Prostate gland (tissue), 2 donors: ENCODE measurements around the gene OLIG2. TPM values are rescaled to one million over a fixed set of nuclear protein-coding genes. Genes with fewer than 3 reads are reported as not detected.

Source experiments
- DNase-seq: peaks from one replicate; pipeline ENCODE4 v3.0.0-alpha.2; 2019; ENCODE audit warnings: low spot score
- H3K27ac ChIP-seq, 2 donors: fragments of 200-600 bp; sonication (generic); 2 replicates each; pipeline ENCODE4 v1.5.1; 2017 to 2019
- H3K27me3 ChIP-seq: fragments of 200-600 bp; sonication (generic); replicated peaks from 2 replicates; pipeline ENCODE4 v1.5.1; 2019; ENCODE audit not compliant: insufficient read depth
- H3K36me3 ChIP-seq, 2 donors: fragments of 200-600 bp; sonication (generic); 1 replicate in 1 of 2; 2 replicates in 1 of 2; pipeline versions ENCODE4 v1.5.1 to v1.8.1; 2017 to 2019
- H3K4me1 ChIP-seq: fragments of 200-600 bp; sonication (generic); replicated peaks from 2 replicates; pipeline ENCODE4 v1.5.1; 2019
- H3K4me3 ChIP-seq, 2 donors: fragments of 200-600 bp; sonication (generic); 2 replicates each; pipeline ENCODE4 v1.5.1; 2017 to 2019
- H3K9me3 ChIP-seq: fragments of 200-600 bp; sonication (generic); 2 replicates; pipeline ENCODE4 v1.5.1; 2017
- POLR2A ChIP-seq: fragments of 450-650 bp; IDR thresholded peaks from one replicate; pipeline ENCODE4 v1.6.1; 2016; ENCODE audit warnings: antibody characterized with exemption, mild to moderate bottlenecking
- POLR2AphosphoS5 ChIP-seq: sonication (generic); formaldehyde crosslinking; IDR thresholded peaks from one replicate; pipeline ENCODE4 v1.6.1; 2017; ENCODE audit warnings: antibody characterized with exemption
- WGBS: methylation state at CpG from one replicate; pipeline ENCODE4 v1.1.5; 2018; 5-methylcytosine and 5-hydroxymethylcytosine counted together
- intact Hi-C: fragments of 100-400 bp; cut with DNase I; formaldehyde crosslinking; loops from one replicate; pipeline ENCODE4 v1.14.2; 2022
- total RNA-seq, 2 donors: library from RNA; depleted of rRNA; stranded (reverse); fragments of >200 nt; gene quantifications; one replicate each; pipeline ENCODE4 v1.1.0, GENCODE V29; 2016
- TF ChIP-seq, protein P1 (sequence below), 4 experiments: fragments of 200-600 bp in 2 of 4; fragments of 450-650 bp in 2 of 4; sonication (generic) in 2 of 4; IDR thresholded peaks; 1 replicate in 3 of 4; 2 replicates in 1 of 4; pipeline ENCODE4 v1.5.1; 2016 to 2019; ENCODE audit warnings: antibody characterized with exemption in 4 of 4, mild to moderate bottlenecking in 2 of 4, moderate library complexity in 2 of 4

The OLIG2 gene
- total RNA-seq, 2 donors from 2014 or later: not detected

DNA sequence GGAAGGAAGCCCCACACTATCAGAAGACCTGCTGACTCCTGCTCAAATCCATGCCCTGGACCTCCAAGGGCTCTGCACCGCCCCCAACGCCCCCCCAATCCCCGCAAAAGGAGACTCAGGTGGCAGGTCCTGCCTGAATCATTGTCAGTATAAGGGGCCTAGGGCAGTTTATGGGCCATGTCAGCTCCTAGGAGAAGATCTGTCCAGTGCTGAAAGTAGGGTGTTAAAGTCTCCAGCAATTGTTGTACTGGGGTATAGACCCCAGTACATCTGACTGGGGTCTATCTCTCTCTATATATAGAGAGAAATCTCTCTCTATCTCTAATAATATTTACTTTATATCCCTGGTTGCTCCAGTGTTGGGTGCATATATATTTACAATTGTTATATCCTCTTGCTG is 12.1 kb upstream of the OLIG2 start:
- Histone ChIP-seq H3K4me1 (no peaks in the 10 kb centered on the region), H3K36me3 (no peaks in the 10 kb centered on the region), H3K9me3 (no peaks in the 10 kb centered on the region), H3K27me3 (no peaks in the 10 kb centered on the region), H3K27ac (no peak overlapping the region), H3K4me3 (no peak overlapping the region)
- no peak for DNase-seq
- intact Hi-C loops: no loop called here
- TF ChIP-seq POLR2A (no peak), POLR2AphosphoS5 (no peak)
- TF ChIP-seq, protein P1, sequence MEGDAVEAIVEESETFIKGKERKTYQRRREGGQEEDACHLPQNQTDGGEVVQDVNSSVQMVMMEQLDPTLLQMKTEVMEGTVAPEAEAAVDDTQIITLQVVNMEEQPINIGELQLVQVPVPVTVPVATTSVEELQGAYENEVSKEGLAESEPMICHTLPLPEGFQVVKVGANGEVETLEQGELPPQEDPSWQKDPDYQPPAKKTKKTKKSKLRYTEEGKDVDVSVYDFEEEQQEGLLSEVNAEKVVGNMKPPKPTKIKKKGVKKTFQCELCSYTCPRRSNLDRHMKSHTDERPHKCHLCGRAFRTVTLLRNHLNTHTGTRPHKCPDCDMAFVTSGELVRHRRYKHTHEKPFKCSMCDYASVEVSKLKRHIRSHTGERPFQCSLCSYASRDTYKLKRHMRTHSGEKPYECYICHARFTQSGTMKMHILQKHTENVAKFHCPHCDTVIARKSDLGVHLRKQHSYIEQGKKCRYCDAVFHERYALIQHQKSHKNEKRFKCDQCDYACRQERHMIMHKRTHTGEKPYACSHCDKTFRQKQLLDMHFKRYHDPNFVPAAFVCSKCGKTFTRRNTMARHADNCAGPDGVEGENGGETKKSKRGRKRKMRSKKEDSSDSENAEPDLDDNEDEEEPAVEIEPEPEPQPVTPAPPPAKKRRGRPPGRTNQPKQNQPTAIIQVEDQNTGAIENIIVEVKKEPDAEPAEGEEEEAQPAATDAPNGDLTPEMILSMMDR (IDR thresholded peaks at IDR 0.05): no peak
- WGBS: 30% methylated on average over 3 of the region's 3 CpGs

DNA sequence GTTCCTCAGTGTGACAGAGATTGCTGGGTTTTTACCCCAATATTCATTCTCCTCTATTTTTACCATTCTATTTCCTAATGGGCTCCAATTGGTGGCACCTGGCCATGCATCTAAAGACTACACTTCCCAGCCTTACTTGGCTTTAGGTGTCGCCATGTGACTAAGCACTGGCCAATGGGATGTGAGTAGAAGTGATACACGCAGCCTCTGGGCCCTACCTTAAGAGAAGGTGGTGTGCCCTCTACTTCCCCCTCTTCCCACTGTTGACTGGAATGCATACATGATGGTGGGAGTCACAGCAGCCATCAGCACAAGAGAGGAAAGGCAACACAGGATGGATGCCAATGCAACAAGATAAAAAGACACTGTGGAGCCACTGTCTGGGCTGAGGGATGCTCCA is 11.4 kb upstream of the OLIG2 start:
- intact Hi-C loops: no loop called here
- no peaks in the 10 kb centered on the region for H3K36me3 ChIP-seq
- H3K27me3 ChIP-seq: no peaks in the 10 kb centered on the region
- H3K4me1 ChIP-seq: no peaks in the 10 kb centered on the region
- no peak for DNase-seq
- TF ChIP-seq POLR2A (no peak), POLR2AphosphoS5 (no peak)
- TF ChIP-seq, protein P1 (IDR thresholded peaks at IDR 0.05): no peak
- no peak overlapping the region for H3K27ac ChIP-seq
- H3K9me3 ChIP-seq: no peaks in the 10 kb centered on the region
- H3K4me3 ChIP-seq: no peak overlapping the region
- WGBS: 70% methylated on average over 2 of the region's 2 CpGs

DNA sequence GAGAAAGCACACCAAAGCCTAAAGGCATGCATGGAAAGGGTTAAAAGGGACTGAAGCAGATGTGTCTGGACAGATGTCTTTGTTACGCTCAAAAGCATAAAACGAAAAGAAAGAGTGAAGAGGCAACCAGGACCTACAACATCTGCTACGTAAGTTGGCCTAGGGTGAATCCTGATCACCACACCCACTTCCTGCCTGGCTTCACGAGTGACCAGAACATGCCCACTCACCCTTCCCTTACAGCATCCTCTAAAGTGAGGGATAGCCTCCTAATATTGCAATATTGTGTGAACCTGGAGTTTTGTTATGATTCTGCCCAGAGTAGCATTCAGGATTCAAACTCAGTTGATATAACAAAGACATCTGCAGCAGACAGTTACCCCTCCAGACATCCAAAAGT is 10.6 kb upstream of the OLIG2 start:
- no peak overlapping the region for H3K27ac ChIP-seq
- intact Hi-C loops: no loop called here
- TF ChIP-seq POLR2A: no peak
- TF ChIP-seq POLR2AphosphoS5: no peak
- TF ChIP-seq, protein P1 (IDR thresholded peaks at IDR 0.05): no peak
- no peaks in the 10 kb centered on the region for H3K36me3 ChIP-seq
- H3K27me3 ChIP-seq: peaks cover 5% of the 10 kb centered on the region
- H3K9me3 ChIP-seq: no peaks in the 10 kb centered on the region
- H3K4me3 ChIP-seq: no peak overlapping the region
- DNase-seq: no peak
- 32% methylated on average over 4 of the region's 4 CpGs for WGBS
- H3K4me1 ChIP-seq: no peaks in the 10 kb centered on the region

DNA sequence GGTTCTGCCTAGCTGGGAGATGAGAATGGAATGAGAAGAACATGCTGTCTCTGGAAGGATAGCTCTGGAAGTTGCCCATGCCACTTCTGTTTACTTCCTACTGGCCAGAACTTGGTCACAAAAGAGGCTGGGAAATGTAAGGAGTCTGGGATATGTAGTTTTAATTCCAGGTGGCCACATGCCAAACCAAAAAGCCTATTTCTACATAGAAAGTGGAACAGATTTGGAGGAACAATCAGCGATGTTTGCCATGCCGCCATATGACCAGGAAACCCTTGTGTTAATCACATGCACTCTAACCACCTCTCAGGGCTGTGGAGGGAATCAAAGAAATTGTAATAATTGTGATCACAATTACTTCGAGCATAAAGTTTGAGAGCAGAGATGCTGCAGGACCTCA is 10.0 kb upstream of the OLIG2 start:
- TF ChIP-seq POLR2A (no peak), POLR2AphosphoS5 (no peak)
- TF ChIP-seq, protein P1 (IDR thresholded peaks at IDR 0.05): no peak
- H3K4me1 ChIP-seq: no peaks in the 10 kb centered on the region
- no peaks in the 10 kb centered on the region for H3K9me3 ChIP-seq
- H3K27ac ChIP-seq: no peak overlapping the region
- 82% methylated on average over 3 of the region's 3 CpGs for WGBS
- DNase-seq: no peak
- H3K4me3 ChIP-seq: no peak overlapping the region
- intact Hi-C loops: no loop called here
- H3K27me3 ChIP-seq: peaks cover 5% of the 10 kb centered on the region
- H3K36me3 ChIP-seq: no peaks in the 10 kb centered on the region

DNA sequence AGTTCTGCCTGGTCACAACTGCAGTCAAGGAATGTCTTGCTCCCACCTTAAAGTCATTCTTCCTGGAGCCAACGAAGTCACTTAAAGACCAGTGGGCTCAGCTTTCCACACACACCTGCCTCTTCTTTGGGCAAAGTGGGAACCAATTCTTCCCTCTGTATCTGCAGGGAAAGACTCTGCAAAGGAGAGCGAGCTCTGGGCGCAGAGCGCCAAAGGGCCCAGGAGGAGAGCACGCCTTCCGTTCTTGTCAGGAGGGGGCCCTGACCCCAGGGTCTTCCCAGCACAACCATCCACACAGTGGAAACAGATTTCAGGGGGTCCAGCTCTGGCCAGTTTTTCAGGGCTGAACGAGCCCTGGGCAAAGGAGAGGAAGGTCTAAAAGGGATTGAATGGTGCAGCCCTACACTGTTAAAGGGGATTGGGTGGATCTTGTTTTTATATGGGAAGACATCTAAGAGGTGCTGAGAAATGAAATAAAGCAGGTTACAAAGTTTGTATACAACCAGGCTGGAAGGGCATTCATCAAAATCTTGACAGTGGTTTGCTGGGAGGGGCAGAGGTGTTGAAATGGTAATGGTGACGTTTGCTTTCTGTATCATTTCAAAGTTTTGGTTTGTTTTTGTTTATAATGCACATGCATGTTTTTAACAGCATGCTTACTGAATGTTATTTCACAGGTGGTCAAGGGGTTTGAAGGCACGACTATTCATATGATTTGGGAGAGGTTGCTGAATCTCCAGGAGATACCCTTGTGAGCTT is 6.8 kb upstream of the OLIG2 start:
- 27% methylated on average over 9 of the region's 9 CpGs for WGBS
- Histone ChIP-seq H3K36me3 (no peaks in the 10 kb centered on the region), H3K4me3 (no peak overlapping the region), H3K27me3 (peaks cover 33% of the 10 kb centered on the region), H3K27ac (no peak overlapping the region), H3K9me3 (no peaks in the 10 kb centered on the region), H3K4me1 (no peaks in the 10 kb centered on the region)
- TF ChIP-seq POLR2AphosphoS5: no peak
- TF ChIP-seq, protein P1 (IDR thresholded peaks at IDR 0.05): no peak
- TF ChIP-seq POLR2A: no peak
- intact Hi-C loops: no loop called here
- DNase-seq: no peak
